ENCODE measurements around the gene SSR2.

The SSR2 gene

GRCh38 chr1:156020293-156021092 lies at the start of gene SSR2:
SSR2 (minus strand) TSS chr1:156020951; CDS start chr1:156020167, 784 bp downstream.
- DNase-seq (ENCODE audit: low read depth) = peak; percentile 84

- DNase-seq (ENCODE audit: low read depth) = no peak
Observed at GRCh38 chr1:156070548-156070947, 49.8 kb upstream of the SSR2 start.

- no peak for DNase-seq (ENCODE audit: low read depth)
Observed at GRCh38 chr1:156069490-156070455, 49.0 kb upstream of the SSR2 start.

GRCh38 chr1:156067262-156067661 lies 46.5 kb upstream of the SSR2 start:
- no peak for DNase-seq (ENCODE audit: low read depth)

DNA sequence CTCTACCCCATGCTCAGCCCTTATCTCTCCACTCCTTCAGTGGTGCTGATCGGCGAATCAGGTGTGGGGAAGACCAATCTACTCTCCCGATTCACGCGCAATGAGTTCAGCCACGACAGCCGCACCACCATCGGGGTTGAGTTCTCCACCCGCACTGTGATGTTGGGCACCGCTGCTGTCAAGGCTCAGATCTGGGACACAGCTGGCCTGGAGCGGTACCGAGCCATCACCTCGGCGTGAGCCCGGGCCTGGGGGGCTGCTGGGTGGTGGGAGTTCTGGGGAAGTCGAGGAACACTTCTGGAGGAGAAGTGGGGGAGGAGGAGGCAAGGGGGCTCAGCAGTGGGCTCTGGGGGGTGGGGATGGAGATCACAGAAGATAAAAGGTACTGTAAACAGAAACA lies 45.1 kb upstream of the SSR2 start:
- DNase-seq (ENCODE audit: low read depth) = no peak

- no peak for DNase-seq (ENCODE audit: low read depth)
Observed at GRCh38 chr1:156065212-156065611, 44.5 kb upstream of the SSR2 start.

GRCh38 chr1:156064615-156065014 lies 43.9 kb upstream of the SSR2 start:
- no peak for DNase-seq (ENCODE audit: low read depth)

DNA sequence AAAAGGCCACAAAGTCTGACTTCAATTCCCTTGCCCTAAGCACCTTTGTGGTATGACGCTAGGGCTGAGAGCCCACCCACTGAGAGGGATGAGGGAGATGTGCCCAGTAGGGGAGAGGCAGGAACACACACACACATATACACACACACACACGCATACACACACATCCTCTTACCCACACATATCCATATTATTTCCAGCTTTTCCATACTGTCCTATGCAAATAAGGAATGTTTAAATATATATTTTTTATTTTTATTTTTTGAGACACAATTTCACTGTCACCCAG lies 43.2 kb upstream of the SSR2 start:
- no peak for DNase-seq (ENCODE audit: low read depth)

DNA sequence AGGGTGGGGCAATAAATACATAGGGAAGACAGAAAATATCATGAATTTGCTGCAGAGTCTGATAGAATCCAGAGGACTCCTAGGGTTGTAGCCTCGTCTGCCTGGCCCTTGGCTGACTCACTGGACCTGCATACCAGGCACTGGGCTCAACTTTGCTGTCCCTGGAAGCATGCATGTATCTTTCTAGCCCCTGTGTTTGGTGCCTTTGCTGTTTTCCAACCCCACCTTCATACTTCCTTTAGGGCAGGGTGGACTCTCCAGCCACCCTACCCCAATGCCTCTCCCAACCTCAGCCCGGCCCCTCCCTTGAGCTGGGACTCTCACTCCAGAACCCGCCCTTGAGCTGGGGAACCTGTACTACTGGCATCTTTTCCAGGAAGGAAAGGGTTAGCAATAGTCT lies 41.4 kb upstream of the SSR2 start:
- DNase-seq (ENCODE audit: low read depth) = no peak

- DNase-seq (ENCODE audit: low read depth) = no peak
Observed at GRCh38 chr1:156060937-156061636, 40.3 kb upstream of the SSR2 start, which contains the start of gene RAB25. RAB25 (plus strand) TSS chr1:156061160; CDS start chr1:156061401, 241 bp downstream.

DNA sequence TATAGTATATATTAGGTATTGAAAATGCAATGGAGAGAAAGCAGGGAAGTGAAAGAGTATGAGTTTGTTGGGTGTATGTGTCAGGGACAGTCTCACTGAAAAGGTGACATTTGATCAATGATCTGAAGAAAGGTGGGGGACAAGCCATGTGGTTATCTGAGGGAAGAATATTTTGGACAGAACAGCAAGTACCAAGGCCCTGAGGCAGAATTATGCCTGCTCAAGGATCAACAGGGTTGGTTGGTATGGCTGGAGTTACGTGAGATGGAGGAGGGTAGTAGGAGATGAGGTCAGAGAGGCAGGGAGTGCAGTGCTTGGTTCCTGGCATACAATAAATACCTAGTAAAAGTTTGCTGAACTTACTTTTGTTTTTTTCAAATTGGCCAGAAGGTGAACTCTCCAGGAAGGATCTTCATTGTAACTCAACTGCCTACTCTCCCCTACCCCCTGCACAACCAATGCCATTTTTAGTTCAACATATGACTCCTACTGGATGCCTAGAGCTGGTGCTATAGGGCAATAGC lies 35.6 kb upstream of the SSR2 start:
- DNase-seq (ENCODE audit: low read depth) = no peak

DNA sequence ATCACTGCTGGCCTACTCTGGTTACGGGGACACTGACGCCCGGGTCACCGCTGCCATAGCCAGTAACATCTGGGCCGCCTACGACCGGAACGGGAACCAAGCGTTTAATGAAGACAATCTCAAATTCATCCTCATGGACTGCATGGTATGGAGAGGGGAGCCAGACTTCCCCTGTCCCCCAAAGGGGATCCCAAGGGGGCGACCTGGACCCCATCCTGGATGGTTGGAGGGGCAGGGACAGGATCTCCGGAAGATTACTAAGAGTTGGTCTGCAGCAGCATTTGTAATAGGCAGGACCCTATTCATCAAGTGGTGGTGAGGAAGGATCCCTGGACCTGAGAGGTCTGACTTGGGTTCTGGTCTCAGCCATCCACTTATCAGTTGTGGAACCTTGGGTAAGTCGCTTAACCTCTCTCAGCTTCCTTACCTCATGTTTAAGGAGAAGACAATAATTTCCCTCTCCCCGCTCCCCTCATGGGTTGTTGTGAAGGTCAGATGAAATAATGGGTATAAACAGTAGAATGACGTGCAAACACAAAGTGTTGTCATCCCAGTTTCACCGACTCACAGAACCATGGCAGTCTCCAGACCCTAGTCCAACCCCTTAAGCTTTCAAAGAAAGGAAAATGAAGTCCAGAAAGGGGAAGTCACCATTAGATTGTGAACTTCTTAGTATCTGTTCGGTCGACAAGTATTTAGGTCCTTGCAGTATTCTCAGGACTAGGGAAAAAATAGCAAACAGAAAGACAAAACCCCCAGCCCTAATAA lies 34.7 kb upstream of the SSR2 start:
- DNase-seq (ENCODE audit: low read depth) = no peak

DNA sequence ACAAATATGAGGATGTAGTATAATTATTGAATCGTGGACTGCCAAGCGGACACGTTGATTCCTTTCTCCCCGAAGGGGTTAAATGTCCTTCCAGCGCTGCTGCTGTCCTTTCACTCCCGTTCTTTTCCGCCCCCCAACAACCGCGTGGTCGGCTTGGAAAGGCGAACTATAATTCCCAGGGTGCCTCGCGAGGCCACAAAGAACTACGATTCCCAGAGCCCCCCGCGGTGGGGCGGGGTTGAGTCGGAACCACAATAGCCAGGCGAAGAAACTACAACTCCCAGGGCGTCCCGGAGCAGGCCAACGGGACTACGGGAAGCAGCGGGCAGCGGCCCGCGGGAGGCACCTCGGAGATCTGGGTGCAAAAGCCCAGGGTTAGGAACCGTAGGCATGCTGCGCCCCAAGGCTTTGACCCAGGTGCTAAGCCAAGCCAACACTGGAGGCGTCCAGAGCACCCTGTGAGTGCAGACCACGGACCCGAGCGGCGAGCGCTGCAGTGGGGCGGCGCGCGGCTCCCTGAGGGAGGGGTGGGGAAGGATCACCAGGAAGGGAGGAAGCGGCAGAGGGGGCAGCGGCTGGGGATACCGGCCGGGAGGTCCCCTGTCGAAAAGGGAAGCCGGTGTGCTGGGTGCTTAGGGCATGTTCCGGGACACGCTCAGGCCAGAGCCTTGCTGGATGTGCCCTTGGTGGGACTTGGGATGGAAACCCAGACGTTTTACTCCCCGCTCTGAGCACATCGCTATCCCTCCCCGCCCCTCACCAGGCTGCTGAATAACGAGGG lies 33.9 kb upstream of the SSR2 start, which contains the start of gene LAMTOR2:
Gene LAMTOR2 (plus strand): TSS at position 283 of the 781 bp plus-strand sequence. CDS start 108 bp downstream, at position 391.
- DNase-seq (ENCODE audit: low read depth) = peak; percentile 88

GRCh38 chr1:156053768-156054499 lies 33.2 kb upstream of the SSR2 start, which contains the start of gene UBQLN4:
UBQLN4 (minus strand) TSS chr1:156053798; CDS start chr1:156053701, 97 bp downstream.
- no peak for DNase-seq (ENCODE audit: low read depth)

GRCh38 chr1:156052862-156053767 lies 32.4 kb upstream of the SSR2 start:
- DNase-seq (ENCODE audit: low read depth) = peak; percentile 30

GRCh38 chr1:156051011-156051725 lies 30.4 kb upstream of the SSR2 start:
- DNase-seq (ENCODE audit: low read depth) = no peak

DNA sequence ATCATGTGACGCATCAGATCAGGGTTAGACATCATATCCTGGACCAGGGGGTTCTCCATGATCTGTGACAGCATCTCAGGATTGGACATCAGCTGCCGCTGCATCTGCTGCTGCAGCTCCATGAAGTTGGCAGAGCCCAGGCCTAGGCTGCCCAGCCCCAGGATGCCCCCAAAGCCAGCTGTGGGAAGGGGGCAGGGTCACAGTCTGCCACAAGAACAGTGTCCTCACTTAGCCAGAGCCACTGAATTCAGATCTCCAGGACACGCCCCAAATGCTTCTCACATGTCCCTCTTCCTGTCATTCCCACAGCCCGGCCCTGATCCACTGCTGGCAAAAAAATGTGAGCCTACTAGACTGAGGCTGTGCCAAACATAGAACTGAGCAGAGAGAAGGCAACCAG lies 29.6 kb upstream of the SSR2 start:
- no peak for DNase-seq (ENCODE audit: low read depth)
